K562 (cell line): ENCODE measurements around the gene ACY1. TPM values are rescaled to one million over a fixed set of nuclear protein-coding genes. Genes with fewer than 3 reads are reported as not detected.
A peak's percentile ranks its signal among the peaks of the same experiment; 100 is the strongest.

ENCODE experiments used
- ARNT ChIP-seq, 2 experiments: fragments of 450-650 bp; IDR thresholded peaks; 2 replicates each; pipeline ENCODE4 v1.6.1; 2016; ENCODE audit warnings: mild to moderate bottlenecking in 1 of 2
- BRD9 ChIP-seq: fragments of 450-650 bp; IDR thresholded peaks from 2 replicates; pipeline ENCODE4 v1.6.1; 2018; ENCODE audit warnings: low read depth; ENCODE audit not compliant: partially characterized antibody
- DACH1 ChIP-seq: fragments of 450-650 bp; IDR thresholded peaks from 2 replicates; pipeline ENCODE4 v1.6.1; 2018; ENCODE audit not compliant: partially characterized antibody
- ESRRA ChIP-seq: fragments of 450-650 bp; IDR thresholded peaks from 2 replicates; pipeline ENCODE4 v1.6.1; 2014; ENCODE audit warnings: low read depth, mild to moderate bottlenecking, moderate library complexity, borderline replicate concordance
- ETV5 ChIP-seq: sonication (generic); formaldehyde crosslinking; IDR thresholded peaks from 2 replicates; pipeline ENCODE4 v1.4.0; 2020; ENCODE audit warnings: low read depth, mild to moderate bottlenecking, missing genetic modification reagents
- EZH2 ChIP-seq: IDR thresholded peaks from 2 replicates; pipeline ENCODE4 v1.6.1; 2012; ENCODE audit warnings: low read depth, mild to moderate bottlenecking, inconsistent platforms, low read length, borderline replicate concordance
- FOXP1 ChIP-seq: sonication (generic); formaldehyde crosslinking; IDR thresholded peaks from 2 replicates; pipeline ENCODE4 v1.8.0; 2022; ENCODE audit warnings: mild to moderate bottlenecking, missing genetic modification reagents
- GTF2A2 ChIP-seq: IDR thresholded peaks from 2 replicates; pipeline ENCODE4 v1.6.1; 2016; ENCODE audit warnings: mild to moderate bottlenecking, missing genetic modification characterization, missing compliant biosample characterization
- IRF2 ChIP-seq: sonication (generic); formaldehyde crosslinking; IDR thresholded peaks from 2 replicates; pipeline ENCODE4 v1.8.1; 2022; ENCODE audit warnings: mild to moderate bottlenecking, missing genetic modification reagents
- NR4A1 ChIP-seq, 2 experiments: fragments of 250-450 bp in 1 of 2; fragments of 450-650 bp in 1 of 2; sonication (Bioruptor Pico) in 1 of 2; IDR thresholded peaks; 2 replicates each; pipeline versions ENCODE4 v1.4.0 to v1.6.1; 2016 to 2020; ENCODE audit warnings: mild to moderate bottlenecking in 2 of 2, missing compliant biosample characterization in 1 of 2, missing genetic modification characterization in 1 of 2, moderate library complexity in 1 of 2
- RBBP5 ChIP-seq: fragments of 200-600 bp; sonication (generic); IDR thresholded peaks from 2 replicates; pipeline ENCODE4 v1.6.1; 2012; ENCODE audit warnings: borderline replicate concordance, mild to moderate bottlenecking, low read length, control low read depth, inconsistent platforms; ENCODE audit not compliant: insufficient read depth, poor library complexity, severe bottlenecking
- SP2 ChIP-seq: IDR thresholded peaks from 2 replicates; pipeline ENCODE4 v1.6.1; 2011; ENCODE audit warnings: mild to moderate bottlenecking, low read depth, low read length, moderate library complexity; ENCODE audit not compliant: poor library complexity, severe bottlenecking; ENCODE audit errors: extremely low read depth
- TCF7L2 ChIP-seq: fragments of 150-350 bp; IDR thresholded peaks from 2 replicates; pipeline ENCODE4 v1.6.1; 2016; ENCODE audit warnings: low read depth, mild to moderate bottlenecking, low read length, moderate library complexity
- TRIM24 ChIP-seq, 2 experiments: fragments of 450-650 bp; IDR thresholded peaks; 2 replicates each; pipeline ENCODE4 v1.6.1; 2016
- XRCC3 ChIP-seq: fragments of 450-650 bp; IDR thresholded peaks from 2 replicates; pipeline ENCODE4 v1.6.1; 2017; ENCODE audit warnings: mild to moderate bottlenecking, moderate library complexity
- ZBTB17 ChIP-seq: fragments of 450-650 bp; formaldehyde crosslinking; IDR thresholded peaks from 2 replicates; pipeline ENCODE4 v1.4.0; 2020; ENCODE audit warnings: mild to moderate bottlenecking
- ZNF12 ChIP-seq: sonication (generic); formaldehyde crosslinking; IDR thresholded peaks from 2 replicates; pipeline ENCODE4 v1.4.0; 2020; ENCODE audit warnings: mild to moderate bottlenecking, missing genetic modification reagents
- ZNF143 ChIP-seq: sonication (generic); formaldehyde crosslinking; IDR thresholded peaks from 2 replicates; pipeline ENCODE4 v1.9.0; 2022; ENCODE audit warnings: mild to moderate bottlenecking, missing genetic modification reagents
- ZNF165 ChIP-seq: fragments of 250-450 bp; sonication (Bioruptor Pico); IDR thresholded peaks from 2 replicates; pipeline ENCODE4 v1.4.0; 2020; ENCODE audit warnings: borderline replicate concordance
- ZNF197 ChIP-seq: fragments of 200-800 bp; sonication (Bioruptor generic); IDR thresholded peaks from 2 replicates; pipeline ENCODE4 v1.6.1; 2016; ENCODE audit warnings: low read depth, missing genetic modification characterization, missing compliant biosample characterization
- polyA plus RNA-seq, 8 experiments: library from polyadenylated mRNA; depleted of rRNA in 4 of 8; stranded (reverse) in 5 of 8; unstranded in 3 of 8; fragments of >200 nt; fragmentation: Nextera tagmentation in 2 of 8; fragmentation: Illumina TruSeq in 1 of 8; extraction: Ambion mirVana in 2 of 8; extraction: Trizol in 1 of 8; gene quantifications; 2 replicates each; pipeline versions ENCODE4 v1.2.1 to v1.2.3, GENCODE V29; 2011 to 2014; ENCODE audit warnings: inconsistent platforms in 1 of 8, missing spikeins in 1 of 8
- total RNA-seq, 7 experiments: library from RNA; depleted of rRNA in 6 of 7; stranded (reverse); fragments of >200 nt in 6 of 7; fragmentation: Illumina TruSeq in 2 of 7; extraction: Trizol in 2 of 7; gene quantifications; 2 replicates each; pipeline versions ENCODE4 v1.2.1 to v1.2.3, GENCODE V29; 2011 to 2021; ENCODE audit warnings: low replicate concordance in 1 of 7
- TF ChIP-seq, protein P1 (sequence below): fragments of 250-450 bp; sonication (Bioruptor Pico); IDR thresholded peaks from 2 replicates; pipeline ENCODE4 v1.8.0; 2021; ENCODE audit warnings: mild to moderate bottlenecking, moderate library complexity
- TF ChIP-seq, protein P2 (sequence below): sonication (generic); formaldehyde crosslinking; IDR thresholded peaks from 2 replicates; pipeline ENCODE4 v1.8.0; 2022; ENCODE audit warnings: missing genetic modification reagents, mild to moderate bottlenecking, moderate library complexity, borderline replicate concordance
- TF ChIP-seq, protein P3 (sequence below): IDR thresholded peaks from 3 replicates; pipeline ENCODE4 v1.6.1; 2011; ENCODE audit warnings: borderline replicate concordance, mild to moderate bottlenecking, moderate library complexity; ENCODE audit not compliant: insufficient read length; ENCODE audit errors: extremely low read depth

Gene ACY1
- total and polyA plus RNA-seq, 9 of the 15 experiments (the other 6 are each of a cell fraction or from before 2014, with no cell fraction given) = 70.7 to 195 (median 123) TPM

DNA sequence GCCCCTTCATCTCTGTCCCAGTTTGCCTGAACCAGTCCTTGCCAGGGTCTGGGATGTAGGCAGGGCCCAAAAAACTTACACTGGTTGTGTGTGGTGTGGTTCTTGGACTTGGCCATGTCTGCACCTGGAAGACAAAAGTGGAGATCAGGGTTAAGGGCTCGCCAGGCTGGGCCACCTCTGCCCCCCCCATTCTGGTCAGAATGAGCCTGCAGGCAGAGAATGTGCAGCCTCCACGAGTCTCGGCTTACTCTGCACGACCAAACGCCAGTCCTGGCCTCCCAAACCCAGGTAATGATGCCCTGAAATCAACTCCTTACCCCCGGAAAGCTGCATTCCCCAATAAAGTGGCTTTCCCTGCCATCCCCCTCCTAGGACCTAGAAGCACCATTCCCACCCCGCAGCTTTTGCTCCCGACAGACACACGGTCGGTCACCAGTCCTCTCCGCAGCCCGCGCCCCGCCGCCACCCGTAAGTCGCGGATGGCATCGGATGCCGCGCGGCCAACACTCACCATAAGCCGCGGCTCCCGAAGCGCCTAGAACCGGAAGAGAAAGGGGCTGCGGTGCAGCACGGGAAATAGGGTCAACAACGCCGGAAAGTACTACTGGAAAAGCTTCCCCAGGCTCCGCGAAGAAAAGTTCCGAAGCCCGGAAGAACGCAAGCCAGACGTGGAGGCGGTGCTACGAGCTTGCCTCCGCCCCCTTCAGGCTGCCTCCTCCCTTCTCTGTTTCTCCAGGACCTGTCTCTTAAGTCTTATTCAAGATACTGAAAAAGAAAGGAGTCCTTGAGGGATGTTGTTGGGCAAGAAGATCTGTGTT is 12.2 kb downstream of the ACY1 start, which contains the start of gene RPL29 (continued):
- TF ChIP-seq EZH2 (no peak), ESRRA (peak; percentile 65; the same call in 1 of the 2 replicates), ZNF197 (no peak), BRD9 (peak; percentile 97), ETV5 (CRISPR knock-in tag) (peak; percentile 93), ZNF165 (CRISPR knock-in tag) (no peak), DACH1 (no peak), GTF2A2 (tag) (peak; percentile 75), TRIM24 (IDR thresholded peaks at IDR 0.05) (peak in 1 of 2 experiments; percentile 97; a peak in 2 of 4 replicates), TCF7L2 (no peak), NR4A1 (CRISPR knock-in tag; IDR thresholded peaks at IDR 0.05) (no peak), NR4A1 (tag; IDR thresholded peaks at IDR 0.05) (0 out of 2 replicates have a peak, but pooled peaks have one; percentile 35), ZNF12 (CRISPR knock-in tag) (0 out of 2 replicates have a peak, but pooled peaks have one; percentile 51), ARNT (IDR thresholded peaks at IDR 0.05) (no peak; a peak in 1 of 4 replicates), FOXP1 (CRISPR knock-in tag) (no peak; the same call in 1 of the 2 replicates), RBBP5 (peak; percentile 95), IRF2 (CRISPR knock-in tag) (no peak), SP2 (no peak), ZBTB17 (CRISPR knock-in tag) (peak; percentile 27; the same call in 1 of the 2 replicates), ZNF143 (CRISPR knock-in tag) (peak; percentile 75), XRCC3 (no peak)
- TF ChIP-seq, protein P1, sequence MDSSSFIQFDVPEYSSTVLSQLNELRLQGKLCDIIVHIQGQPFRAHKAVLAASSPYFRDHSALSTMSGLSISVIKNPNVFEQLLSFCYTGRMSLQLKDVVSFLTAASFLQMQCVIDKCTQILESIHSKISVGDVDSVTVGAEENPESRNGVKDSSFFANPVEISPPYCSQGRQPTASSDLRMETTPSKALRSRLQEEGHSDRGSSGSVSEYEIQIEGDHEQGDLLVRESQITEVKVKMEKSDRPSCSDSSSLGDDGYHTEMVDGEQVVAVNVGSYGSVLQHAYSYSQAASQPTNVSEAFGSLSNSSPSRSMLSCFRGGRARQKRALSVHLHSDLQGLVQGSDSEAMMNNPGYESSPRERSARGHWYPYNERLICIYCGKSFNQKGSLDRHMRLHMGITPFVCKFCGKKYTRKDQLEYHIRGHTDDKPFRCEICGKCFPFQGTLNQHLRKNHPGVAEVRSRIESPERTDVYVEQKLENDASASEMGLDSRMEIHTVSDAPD (CRISPR knock-in tag) = no peak
- TF ChIP-seq, protein P2, sequence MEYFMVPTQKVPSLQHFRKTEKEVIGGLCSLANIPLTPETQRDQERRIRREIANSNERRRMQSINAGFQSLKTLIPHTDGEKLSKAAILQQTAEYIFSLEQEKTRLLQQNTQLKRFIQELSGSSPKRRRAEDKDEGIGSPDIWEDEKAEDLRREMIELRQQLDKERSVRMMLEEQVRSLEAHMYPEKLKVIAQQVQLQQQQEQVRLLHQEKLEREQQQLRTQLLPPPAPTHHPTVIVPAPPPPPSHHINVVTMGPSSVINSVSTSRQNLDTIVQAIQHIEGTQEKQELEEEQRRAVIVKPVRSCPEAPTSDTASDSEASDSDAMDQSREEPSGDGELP (CRISPR knock-in tag) = peak; percentile 59; the same call in 1 of the 2 replicates
- TF ChIP-seq, protein P3, sequence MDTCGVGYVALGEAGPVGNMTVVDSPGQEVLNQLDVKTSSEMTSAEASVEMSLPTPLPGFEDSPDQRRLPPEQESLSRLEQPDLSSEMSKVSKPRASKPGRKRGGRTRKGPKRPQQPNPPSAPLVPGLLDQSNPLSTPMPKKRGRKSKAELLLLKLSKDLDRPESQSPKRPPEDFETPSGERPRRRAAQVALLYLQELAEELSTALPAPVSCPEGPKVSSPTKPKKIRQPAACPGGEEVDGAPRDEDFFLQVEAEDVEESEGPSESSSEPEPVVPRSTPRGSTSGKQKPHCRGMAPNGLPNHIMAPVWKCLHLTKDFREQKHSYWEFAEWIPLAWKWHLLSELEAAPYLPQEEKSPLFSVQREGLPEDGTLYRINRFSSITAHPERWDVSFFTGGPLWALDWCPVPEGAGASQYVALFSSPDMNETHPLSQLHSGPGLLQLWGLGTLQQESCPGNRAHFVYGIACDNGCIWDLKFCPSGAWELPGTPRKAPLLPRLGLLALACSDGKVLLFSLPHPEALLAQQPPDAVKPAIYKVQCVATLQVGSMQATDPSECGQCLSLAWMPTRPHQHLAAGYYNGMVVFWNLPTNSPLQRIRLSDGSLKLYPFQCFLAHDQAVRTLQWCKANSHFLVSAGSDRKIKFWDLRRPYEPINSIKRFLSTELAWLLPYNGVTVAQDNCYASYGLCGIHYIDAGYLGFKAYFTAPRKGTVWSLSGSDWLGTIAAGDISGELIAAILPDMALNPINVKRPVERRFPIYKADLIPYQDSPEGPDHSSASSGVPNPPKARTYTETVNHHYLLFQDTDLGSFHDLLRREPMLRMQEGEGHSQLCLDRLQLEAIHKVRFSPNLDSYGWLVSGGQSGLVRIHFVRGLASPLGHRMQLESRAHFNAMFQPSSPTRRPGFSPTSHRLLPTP = no peak
